CD4-positive, alpha-beta T cell (primary cell): Measurements from ENCODE around the gene TREX2. TPM values are rescaled to one million over a fixed set of nuclear protein-coding genes. Genes with fewer than 3 reads are reported as not detected.

Experiments used
- ATAC-seq: fragments of 200-7000 bp; cut with Tn5 transposase; one replicate; pipeline ENCODE4 v1.10.0; 2022; ENCODE audit warnings: mild to moderate bottlenecking; ENCODE audit not compliant: poor library complexity
- CTCF ChIA-PET: fragments of 350-600 bp; sonication (Branson Sonifier 250); formaldehyde crosslinking; loops from one replicate; lab custom pipeline; 2021; ENCODE audit warnings: antibody characterized with exemption, inconsistent platforms; lab: Charles Lee
- POLR2A ChIA-PET: fragments of 350-600 bp; sonication (Branson Sonifier 250); formaldehyde crosslinking; loops from one replicate; lab custom pipeline; 2021; ENCODE audit warnings: antibody characterized with exemption, inconsistent platforms; lab: Charles Lee
- DNase-seq, 14 experiments: peaks; one replicate each; pipeline ENCODE4 v3.0.0-alpha.2; 2013 to 2020; ENCODE audit warnings: mixed read lengths in 2 of 14
- H3K27ac ChIP-seq, 2 donors: one replicate each; pipeline versions ENCODE4 v1.5.1 to v1.7.0; 2013; ENCODE audit warnings: low read length in 2 of 2, low read depth in 1 of 2, mild to moderate bottlenecking in 1 of 2
- H3K27me3 ChIP-seq, 2 experiments: 1 replicate in 1 of 2; 2 replicates in 1 of 2; pipeline versions ENCODE4 v1.6.1 to v1.7.0; 2013; ENCODE audit warnings: low read length in 2 of 2, control low read depth in 1 of 2, mild to moderate bottlenecking in 1 of 2, moderate library complexity in 1 of 2; ENCODE audit not compliant: insufficient read depth in 2 of 2, control insufficient read depth in 1 of 2
- H3K36me3 ChIP-seq: one replicate; pipeline ENCODE4 v1.6.1; 2013; ENCODE audit warnings: low read length, control low read depth; ENCODE audit not compliant: insufficient read depth
- H3K4me1 ChIP-seq: one replicate; pipeline ENCODE4 v1.6.1; 2013; ENCODE audit warnings: low read length, control low read depth; ENCODE audit not compliant: insufficient read depth
- H3K4me3 ChIP-seq: one replicate; pipeline ENCODE4 v1.5.1; 2013; ENCODE audit warnings: mild to moderate bottlenecking, low read length, moderate library complexity
- H3K9me3 ChIP-seq, 2 experiments: 1 replicate in 1 of 2; 2 replicates in 1 of 2; pipeline versions ENCODE4 v1.6.1 to v1.7.0; 2013; ENCODE audit warnings: low read length in 2 of 2, mild to moderate bottlenecking in 2 of 2, control low read depth in 1 of 2, moderate library complexity in 1 of 2; ENCODE audit not compliant: control insufficient read depth in 1 of 2, insufficient read depth in 1 of 2
- H3K27ac Mint-ChIP-seq: one replicate; pipeline ENCODE4 v1.8.0; 2020; ENCODE audit warnings: mixed read lengths
- H3K27me3 Mint-ChIP-seq: one replicate; pipeline ENCODE4 v1.8.0; 2021; ENCODE audit warnings: mixed read lengths
- H3K36me3 Mint-ChIP-seq: one replicate; pipeline ENCODE4 v1.8.0; 2021; ENCODE audit warnings: low read depth, mixed read lengths
- H3K4me1 Mint-ChIP-seq: one replicate; pipeline ENCODE4 v1.8.0; 2021; ENCODE audit warnings: low read depth, mixed read lengths
- H3K4me3 Mint-ChIP-seq: one replicate; pipeline ENCODE4 v1.8.0; 2020; ENCODE audit warnings: mild to moderate bottlenecking, mixed read lengths
- H3K9me3 Mint-ChIP-seq: one replicate; pipeline ENCODE4 v1.8.0; 2020; ENCODE audit warnings: mixed read lengths
- CTCF ChIP-seq: fragments of 200-600 bp; IDR thresholded peaks from one replicate; pipeline ENCODE4 v1.8.0; 2022; ENCODE audit warnings: antibody characterized with exemption, mild to moderate bottlenecking
- intact Hi-C, 2 experiments: fragments of 100-400 bp; cut with DNase I in 1 of 2; cut with micrococcal nuclease in 1 of 2; formaldehyde crosslinking; loops; one replicate each; pipeline versions ENCODE4 v1.15.1 to v1.9.0; 2023 to 2025; cut with DNase I, micrococcal nuclease
- total RNA-seq, 174 experiments: library from RNA in 2 of 174; stranded (reverse) in 2 of 174; gene quantifications; one replicate each; pipeline ENCODE4 v1.2.3 and lab custom pipeline; 2021 to 2026

The TREX2 gene
- total RNA-seq, 2 experiments from 2014 or later, result 1.1 to 1.4 TPM

GRCh38 chrX:153421856-153422255, 24.0 kb downstream of the TREX2 start:
- DNase-seq, result no peak
- H3K4me3 Mint-ChIP-seq, result no peak overlapping the region
- Histone ChIP-seq H3K27me3 (no peaks in the 10 kb centered on the region), H3K4me3 (no peak overlapping the region), H3K9me3 (no peaks in the 10 kb centered on the region), H3K4me1 (no peaks in the 10 kb centered on the region), H3K36me3 (no peaks in the 10 kb centered on the region), H3K27ac (no peak overlapping the region)
- ChIA-PET CTCF (no interaction called here), POLR2A (no interaction called here)
- H3K27ac Mint-ChIP-seq, result no peak overlapping the region
- H3K9me3 Mint-ChIP-seq, result no peaks in the 10 kb centered on the region
- intact Hi-C loops, result no loop called here
- H3K4me1 Mint-ChIP-seq, result no peaks in the 10 kb centered on the region
- no peaks in the 10 kb centered on the region for H3K36me3 Mint-ChIP-seq
- H3K27me3 Mint-ChIP-seq, result no peaks in the 10 kb centered on the region
- no peak for ATAC-seq
- no peak for TF ChIP-seq CTCF

DNA sequence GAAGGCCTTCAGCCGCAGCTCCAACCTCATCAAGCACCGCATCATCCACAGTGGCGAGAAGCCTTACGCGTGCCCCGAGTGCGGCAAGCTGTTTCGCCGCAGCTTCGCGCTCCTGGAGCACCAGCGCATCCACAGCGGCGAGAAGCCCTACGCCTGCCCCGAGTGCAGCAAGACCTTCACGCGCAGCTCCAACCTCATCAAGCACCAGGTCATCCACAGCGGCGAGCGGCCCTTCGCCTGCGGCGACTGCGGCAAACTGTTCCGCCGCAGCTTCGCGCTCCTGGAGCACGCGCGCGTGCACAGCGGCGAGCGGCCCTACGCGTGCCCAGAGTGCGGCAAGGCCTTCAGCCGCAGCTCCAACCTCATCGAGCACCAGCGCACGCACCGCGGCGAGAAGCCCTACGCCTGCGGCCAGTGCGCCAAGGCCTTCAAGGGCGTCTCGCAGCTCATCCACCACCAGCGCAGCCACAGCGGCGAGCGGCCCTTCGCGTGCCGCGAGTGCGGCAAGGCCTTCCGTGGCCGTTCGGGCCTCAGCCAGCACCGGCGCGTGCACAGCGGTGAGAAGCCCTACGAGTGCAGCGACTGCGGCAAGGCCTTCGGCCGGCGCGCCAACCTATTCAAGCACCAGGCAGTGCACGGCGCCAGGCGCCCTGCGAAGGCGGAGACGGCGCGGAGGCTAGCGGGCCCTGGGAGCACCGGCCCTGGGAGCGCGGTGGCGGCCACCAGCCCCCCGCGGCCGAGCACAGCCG, 24.8 kb downstream of the TREX2 start:
- intact Hi-C loops, result no loop called here
- Histone ChIP-seq H3K4me3 (no peak overlapping the region), H3K27me3 (no peaks in the 10 kb centered on the region), H3K9me3 (no peaks in the 10 kb centered on the region), H3K27ac (no peak overlapping the region), H3K36me3 (no peaks in the 10 kb centered on the region), H3K4me1 (no peaks in the 10 kb centered on the region)
- no peaks in the 10 kb centered on the region for H3K9me3 Mint-ChIP-seq
- no peaks in the 10 kb centered on the region for H3K4me1 Mint-ChIP-seq
- CTCF ChIA-PET, result no interaction called here
- no peak overlapping the region for H3K4me3 Mint-ChIP-seq
- H3K27me3 Mint-ChIP-seq, result no peaks in the 10 kb centered on the region
- no peak for TF ChIP-seq CTCF
- POLR2A ChIA-PET, result no interaction called here
- no peak overlapping the region for H3K27ac Mint-ChIP-seq
- ATAC-seq (no peak), DNase-seq (no peak)
- H3K36me3 Mint-ChIP-seq, result no peaks in the 10 kb centered on the region

GRCh38 chrX:153417637-153418036, 28.2 kb downstream of the TREX2 start:
- no peaks in the 10 kb centered on the region for H3K36me3 Mint-ChIP-seq
- Histone ChIP-seq H3K4me3 (no peak overlapping the region), H3K27ac (no peak overlapping the region), H3K9me3 (no peaks in the 10 kb centered on the region), H3K36me3 (no peaks in the 10 kb centered on the region), H3K27me3 (no peaks in the 10 kb centered on the region), H3K4me1 (no peaks in the 10 kb centered on the region)
- no peaks in the 10 kb centered on the region for H3K4me1 Mint-ChIP-seq
- no peak overlapping the region for H3K27ac Mint-ChIP-seq
- no peaks in the 10 kb centered on the region for H3K27me3 Mint-ChIP-seq
- TF ChIP-seq CTCF, result no peak
- ChIA-PET POLR2A (no interaction called here), CTCF (no interaction called here)
- no peak overlapping the region for H3K4me3 Mint-ChIP-seq
- no peak for ATAC-seq
- H3K9me3 Mint-ChIP-seq, result no peaks in the 10 kb centered on the region
- intact Hi-C loops, result no loop called here
- DNase-seq, result no peak
